Esophagus muscularis mucosa (tissue), 4 donors: ENCODE measurements around the gene KLHL30. TPM values are rescaled to one million over a fixed set of nuclear protein-coding genes. Genes with fewer than 3 reads are reported as not detected.

ENCODE experiments used
- DNase-seq: peaks from one replicate; pipeline ENCODE4 v3.0.0-alpha.2; 2017; ENCODE audit errors: extremely low spot score
- H3K27ac ChIP-seq, 4 donors: fragments of 200-600 bp; sonication (generic); replicated peaks in 1 of 4; 1 replicate in 3 of 4; 2 replicates in 1 of 4; pipeline ENCODE4 v1.5.1; 2016 to 2019; ENCODE audit warnings: mild to moderate bottlenecking in 1 of 4
- H3K27me3 ChIP-seq, 4 donors: fragments of 200-600 bp; sonication (generic); one replicate each; pipeline versions ENCODE4 v1.5.1 to v1.6.0; 2016 to 2019
- H3K36me3 ChIP-seq, 4 donors: fragments of 200-600 bp; sonication (generic); one replicate each; pipeline ENCODE4 v1.5.1; 2016 to 2019
- H3K4me1 ChIP-seq, 4 donors: fragments of 200-600 bp; sonication (generic); one replicate each; pipeline ENCODE4 v1.5.1; 2016 to 2019
- H3K4me3 ChIP-seq, 4 donors: fragments of 200-600 bp; sonication (generic); 1 replicate in 2 of 4; 2 replicates in 2 of 4; pipeline ENCODE4 v1.5.1; 2016 to 2019; ENCODE audit warnings: mild to moderate bottlenecking in 4 of 4, moderate library complexity in 1 of 4
- H3K9me3 ChIP-seq, 4 donors: fragments of 200-600 bp; sonication (generic); 1 replicate in 3 of 4; 2 replicates in 1 of 4; pipeline ENCODE4 v1.5.1; 2016 to 2019
- CTCF ChIP-seq, 3 experiments: fragments of 200-600 bp in 2 of 3; fragments of 450-650 bp in 1 of 3; sonication (generic) in 2 of 3; IDR thresholded peaks; one replicate each; pipeline ENCODE4 v1.5.1; 2017 to 2019; ENCODE audit warnings: antibody characterized with exemption in 3 of 3, mild to moderate bottlenecking in 2 of 3, moderate library complexity in 1 of 3
- EP300 ChIP-seq: sonication (generic); formaldehyde crosslinking; IDR thresholded peaks from one replicate; pipeline ENCODE4 v1.6.1; 2017; ENCODE audit warnings: antibody characterized with exemption
- POLR2A ChIP-seq: fragments of 450-650 bp; IDR thresholded peaks from one replicate; pipeline ENCODE4 v1.6.1; 2017; ENCODE audit warnings: antibody characterized with exemption, moderate library complexity, mild to moderate bottlenecking, low read depth
- POLR2AphosphoS5 ChIP-seq, 2 donors: sonication (generic); formaldehyde crosslinking; IDR thresholded peaks; one replicate each; pipeline ENCODE4 v1.6.1; 2017; ENCODE audit warnings: antibody characterized with exemption in 2 of 2
- WGBS: methylation state at CpG from one replicate; pipeline ENCODE4 v1.1.5; 2018; 5-methylcytosine and 5-hydroxymethylcytosine counted together
- intact Hi-C: fragments of 100-400 bp; cut with DNase I; formaldehyde crosslinking; loops from one replicate; pipeline ENCODE4 v1.15.1; 2023
- total RNA-seq, 4 donors: library from RNA; depleted of rRNA; stranded (reverse); fragments of >200 nt; gene quantifications; one replicate each; pipeline versions ENCODE4 v1.1.0 to v1.2.1, GENCODE V29; 2016

KLHL30 gene
- total RNA-seq, 4 donors from 2014 or later = 1.2 to 8.0 (median 4.4) TPM

- Histone ChIP-seq H3K27me3 (no peaks in the 10 kb centered on the region), H3K4me3 (no peak overlapping the region), H3K9me3 (no peaks in the 10 kb centered on the region), H3K27ac (no peak overlapping the region), H3K36me3 (peaks cover 0 to 15% (median 3%) of the 10 kb centered on the region in 4 donors), H3K4me1 (peaks cover 29 to 52% (median 37%) of the 10 kb centered on the region in 4 donors)
- WGBS = 79% methylated on average over 10 of the region's 10 CpGs
- no peak for DNase-seq
- intact Hi-C loops = no loop called here
- TF ChIP-seq EP300 = no peak
- no peak for TF ChIP-seq POLR2A
- TF ChIP-seq CTCF (IDR thresholded peaks at IDR 0.05) = no peak
- no peak for TF ChIP-seq POLR2AphosphoS5 (IDR thresholded peaks at IDR 0.05)
These were observed 3.3 kb downstream of the KLHL30 start for GRCh38 chr2:238141541-238142318.

- no peak for TF ChIP-seq POLR2A
- TF ChIP-seq POLR2AphosphoS5 (IDR thresholded peaks at IDR 0.05) = no peak
- no peak for TF ChIP-seq EP300
- no peak for TF ChIP-seq CTCF (IDR thresholded peaks at IDR 0.05)
- no peaks in the 10 kb centered on the region for H3K27me3 ChIP-seq
- DNase-seq = no peak
- 91% methylated on average over 11 of the region's 30 CpGs for WGBS
- no peaks in the 10 kb centered on the region for H3K9me3 ChIP-seq
- intact Hi-C loops = no loop called here
- H3K4me1 ChIP-seq = peaks cover 25 to 45% (median 34%) of the 10 kb centered on the region in 4 donors
- H3K27ac ChIP-seq = no peak overlapping the region
- peaks cover 0 to 15% (median 3%) of the 10 kb centered on the region in 4 donors for H3K36me3 ChIP-seq
- no peak overlapping the region for H3K4me3 ChIP-seq
These were observed 4.1 kb downstream of the KLHL30 start for GRCh38 chr2:238142382-238143205.

- Histone ChIP-seq H3K4me1 (peaks cover 17 to 37% (median 26%) of the 10 kb centered on the region in 4 donors), H3K9me3 (no peaks in the 10 kb centered on the region)
- intact Hi-C loops = no loop called here
These were observed 4.9 kb downstream of the KLHL30 start for GRCh38 chr2:238143239-238143951.

More at GRCh38 chr2:238143239-238143951, 4.9 kb downstream of the KLHL30 start:
- no peak overlapping the region for H3K4me3 ChIP-seq
- TF ChIP-seq CTCF (IDR thresholded peaks at IDR 0.05) (no peak), POLR2A (no peak), POLR2AphosphoS5 (IDR thresholded peaks at IDR 0.05) (no peak), EP300 (no peak)
- WGBS = 69% methylated on average over 11 of the region's 20 CpGs
- no peaks in the 10 kb centered on the region for H3K27me3 ChIP-seq
- no peak for DNase-seq
- H3K36me3 ChIP-seq = peaks cover 0 to 15% (median 3%) of the 10 kb centered on the region in 4 donors
- no peak overlapping the region for H3K27ac ChIP-seq
